ENCODE results near the gene CD99L2.

DNA sequence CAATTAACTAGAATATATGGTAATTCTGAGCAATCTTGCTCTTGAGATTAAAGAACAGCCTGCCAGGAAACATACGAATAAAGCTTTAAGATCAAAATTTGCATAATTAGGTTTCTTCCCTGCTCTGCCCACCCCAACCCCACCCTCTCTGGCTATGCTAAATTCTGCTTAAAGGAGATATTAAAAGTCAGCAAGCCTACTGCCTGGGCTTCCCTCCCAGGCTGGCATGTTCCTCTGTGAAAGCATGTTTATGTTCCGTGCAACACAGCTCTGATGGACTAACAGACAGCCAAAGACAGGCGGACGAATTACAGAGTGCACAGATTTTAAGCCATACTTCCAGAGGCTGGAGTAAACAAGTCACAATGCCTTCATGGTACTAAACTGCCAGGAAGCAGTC, 28.4 kb downstream of the CD99L2 start:
- no peak for TF ChIP-seq POLR2A (IDR thresholded peaks at IDR 0.05)
- TF ChIP-seq, protein P1, sequence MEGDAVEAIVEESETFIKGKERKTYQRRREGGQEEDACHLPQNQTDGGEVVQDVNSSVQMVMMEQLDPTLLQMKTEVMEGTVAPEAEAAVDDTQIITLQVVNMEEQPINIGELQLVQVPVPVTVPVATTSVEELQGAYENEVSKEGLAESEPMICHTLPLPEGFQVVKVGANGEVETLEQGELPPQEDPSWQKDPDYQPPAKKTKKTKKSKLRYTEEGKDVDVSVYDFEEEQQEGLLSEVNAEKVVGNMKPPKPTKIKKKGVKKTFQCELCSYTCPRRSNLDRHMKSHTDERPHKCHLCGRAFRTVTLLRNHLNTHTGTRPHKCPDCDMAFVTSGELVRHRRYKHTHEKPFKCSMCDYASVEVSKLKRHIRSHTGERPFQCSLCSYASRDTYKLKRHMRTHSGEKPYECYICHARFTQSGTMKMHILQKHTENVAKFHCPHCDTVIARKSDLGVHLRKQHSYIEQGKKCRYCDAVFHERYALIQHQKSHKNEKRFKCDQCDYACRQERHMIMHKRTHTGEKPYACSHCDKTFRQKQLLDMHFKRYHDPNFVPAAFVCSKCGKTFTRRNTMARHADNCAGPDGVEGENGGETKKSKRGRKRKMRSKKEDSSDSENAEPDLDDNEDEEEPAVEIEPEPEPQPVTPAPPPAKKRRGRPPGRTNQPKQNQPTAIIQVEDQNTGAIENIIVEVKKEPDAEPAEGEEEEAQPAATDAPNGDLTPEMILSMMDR (IDR thresholded peaks at IDR 0.05 in 8 of 11, conservative IDR thresholded peaks at IDR 0.05 in 3 of 11): no peak
- no peak for TF ChIP-seq POLR2AphosphoS5 (IDR thresholded peaks at IDR 0.05)

Measured in spleen (tissue), 7 donors.